Activated CD8-positive, alpha-beta memory T cell treated with anti-CD3 and anti-CD28 coated beads for 4 hours (primary cell): ENCODE results near the gene KNG1.

Source experiments
- DNase-seq, 2 donors: peaks; one replicate each; pipeline ENCODE4 v3.0.0-alpha.2; 2020; ENCODE audit warnings: low read depth in 2 of 2

The KNG1 gene

GRCh38 chr3:186772701-186773417 is 55.7 kb downstream of the KNG1 start:
- peak; percentile 44 to 45 for DNase-seq

GRCh38 chr3:186775999-186776398 is 58.8 kb downstream of the KNG1 start:
- DNase-seq: no peak

DNA sequence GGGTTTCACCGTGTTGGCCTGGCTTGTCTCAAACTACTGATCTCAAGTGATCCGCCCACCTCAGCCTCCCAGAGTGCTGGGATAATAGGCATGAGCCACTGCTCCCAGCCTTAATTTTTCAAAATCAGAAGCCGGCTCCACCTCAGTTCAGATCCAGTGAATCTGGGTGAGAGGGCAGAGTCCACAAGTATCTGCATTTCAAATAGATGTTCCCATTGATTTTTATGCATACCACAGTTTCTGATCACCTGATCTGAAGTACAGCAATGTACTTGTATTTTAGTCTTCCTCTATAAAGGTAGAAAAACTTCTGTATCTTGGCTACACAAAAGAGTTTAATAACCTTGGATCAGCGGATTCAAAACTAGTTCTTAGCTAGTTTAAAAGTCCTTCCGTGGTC is 62.0 kb downstream of the KNG1 start:
- no peak for DNase-seq

DNA sequence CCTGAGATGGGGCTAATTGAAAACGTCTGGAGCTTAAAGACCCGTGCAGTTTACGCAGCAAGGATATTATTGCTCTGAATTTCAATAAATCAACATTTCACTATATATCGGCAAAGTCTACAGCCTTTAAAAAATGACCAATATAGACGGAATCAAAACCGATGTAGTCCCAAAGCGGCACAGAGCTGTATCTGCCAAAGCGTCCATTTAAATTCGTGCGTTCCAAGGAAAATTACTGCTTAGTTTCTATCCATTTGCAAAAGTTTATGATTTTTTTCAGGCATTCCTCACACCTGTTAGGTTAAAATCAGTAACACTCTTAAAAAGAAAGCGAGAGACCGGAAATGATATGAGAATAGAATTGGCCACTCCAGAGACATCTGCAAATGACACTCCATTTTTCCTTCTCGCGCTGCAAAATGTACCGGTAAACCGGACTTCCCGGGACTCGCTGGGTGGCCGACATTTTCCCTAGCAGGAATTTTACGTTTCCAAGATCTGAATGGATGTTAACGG is 65.4 kb downstream of the KNG1 start:
- DNase-seq: no peak

DNA sequence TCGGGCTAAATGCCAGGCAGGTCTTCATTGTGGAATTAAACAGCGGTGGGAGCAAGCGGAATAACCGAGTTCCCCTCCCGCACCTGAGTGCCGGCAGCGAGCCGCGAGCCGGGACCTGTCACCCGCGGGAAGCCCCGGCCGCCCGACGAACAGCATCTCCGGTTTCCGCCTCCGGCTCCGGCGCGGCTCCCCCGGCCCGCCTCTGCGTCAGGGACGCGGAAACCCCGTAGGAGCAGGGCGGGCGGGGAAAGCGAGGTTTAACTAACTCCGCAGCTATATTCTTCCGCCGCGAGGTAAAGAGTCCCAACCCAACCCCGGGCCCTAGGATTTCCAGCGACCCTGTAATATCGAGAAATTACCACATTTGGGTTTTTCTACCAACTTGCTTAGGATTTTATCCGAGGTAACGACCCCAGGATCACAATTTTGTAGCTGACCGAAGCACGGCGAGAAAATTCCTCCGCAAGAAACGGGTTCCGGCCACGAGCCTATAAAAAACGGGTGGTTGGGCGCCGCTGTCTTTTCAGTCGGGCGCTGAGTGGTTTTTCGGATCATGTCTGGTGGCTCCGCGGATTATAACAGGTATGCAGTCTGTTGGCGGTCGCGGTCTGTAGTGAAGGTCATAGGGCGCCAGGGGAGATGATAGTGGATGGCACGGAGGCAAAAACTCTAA is 66.0 kb downstream of the KNG1 start, which contains the start of gene EIF4A2:
TSS of gene EIF4A2 (plus strand) at position 520 of the 673 bp plus-strand sequence. CDS start at position 554, 34 bp downstream.
- DNase-seq: peak; percentile 78 to 79

GRCh38 chr3:186783731-186784515 is 66.8 kb downstream of the KNG1 start:
- DNase-seq: peak; percentile 57 to 67

DNA sequence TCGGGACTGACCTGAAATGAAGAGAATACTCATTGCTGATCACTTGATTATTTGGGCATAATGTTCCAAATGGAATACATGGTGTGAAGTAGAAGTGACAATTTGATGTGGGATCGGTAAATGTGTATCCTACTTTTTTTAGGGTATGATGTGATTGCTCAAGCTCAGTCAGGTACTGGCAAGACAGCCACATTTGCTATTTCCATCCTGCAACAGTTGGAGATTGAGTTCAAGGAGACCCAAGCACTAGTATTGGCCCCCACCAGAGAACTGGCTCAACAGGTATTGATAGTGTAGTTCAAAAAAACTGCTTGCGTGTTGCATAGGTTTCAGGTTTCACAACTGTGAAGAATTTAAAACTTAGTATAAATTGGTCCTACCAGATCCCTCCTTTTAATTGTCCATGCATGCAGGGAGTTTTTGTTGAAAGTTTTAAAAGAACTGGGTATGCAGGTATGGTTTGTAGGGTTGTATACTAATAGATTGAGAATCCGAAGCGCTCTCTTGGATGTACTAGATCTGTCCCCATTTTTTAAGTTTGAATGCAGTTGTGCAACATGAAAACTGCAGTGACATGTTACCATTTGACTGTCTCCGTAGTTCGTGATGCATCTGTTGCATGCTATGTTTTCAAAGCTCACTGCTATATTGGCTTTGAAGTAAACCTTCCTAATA is 67.8 kb downstream of the KNG1 start:
- no peak for DNase-seq

GRCh38 chr3:186785495-186786018 is 68.4 kb downstream of the KNG1 start:
- DNase-seq: no peak

- no peak for DNase-seq
These were observed 69.8 kb downstream of the KNG1 start for GRCh38 chr3:186786922-186787321.

- no peak for DNase-seq
These were observed 70.7 kb downstream of the KNG1 start for GRCh38 chr3:186787642-186788481.

GRCh38 chr3:186788482-186789370 is 71.6 kb downstream of the KNG1 start:
- DNase-seq: no peak

- DNase-seq: no peak
These were observed 72.5 kb downstream of the KNG1 start for GRCh38 chr3:186789554-186790260.

DNA sequence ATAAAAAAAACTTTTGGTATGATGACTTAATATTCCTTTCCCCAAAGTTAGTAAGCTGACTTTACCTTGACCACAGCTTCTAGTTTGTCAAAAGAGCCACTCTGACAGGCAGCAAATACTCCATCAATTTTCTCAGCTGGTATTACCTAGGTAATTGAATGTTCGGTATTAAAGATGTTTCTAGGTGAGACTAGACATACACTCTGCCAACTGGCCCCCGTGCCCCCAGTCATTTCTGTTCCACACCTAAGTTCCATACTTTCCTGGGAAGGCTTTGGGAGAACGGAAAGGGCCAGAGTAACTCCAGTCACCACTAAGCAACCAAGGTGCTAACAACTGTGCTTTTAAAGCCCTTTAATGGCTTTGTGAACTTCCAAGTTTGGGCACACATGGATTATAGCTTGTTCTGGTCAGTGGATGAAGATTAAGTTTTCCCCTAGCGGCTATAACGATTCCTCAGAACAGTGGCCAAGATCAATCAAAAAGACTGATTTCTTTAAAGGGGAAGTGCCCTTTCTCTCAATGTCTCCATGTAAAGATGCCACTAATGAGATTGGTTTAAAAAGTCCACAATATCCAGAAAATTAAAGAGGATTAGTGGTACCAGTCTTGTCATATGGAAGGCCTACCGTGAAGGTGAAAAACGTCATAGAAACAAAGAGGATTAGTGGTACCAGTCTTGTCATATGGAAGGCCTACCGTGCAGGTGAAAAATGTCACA is 73.3 kb downstream of the KNG1 start:
- no peak for DNase-seq
